ENCODE measurements around the gene SGCA. TPM values are rescaled to one million over a fixed set of nuclear protein-coding genes. Genes with fewer than 3 reads are reported as not detected.

SGCA gene
- total RNA-seq, 2 experiments from 2014 or later, result 0.34 TPM; not detected in 1

DNA sequence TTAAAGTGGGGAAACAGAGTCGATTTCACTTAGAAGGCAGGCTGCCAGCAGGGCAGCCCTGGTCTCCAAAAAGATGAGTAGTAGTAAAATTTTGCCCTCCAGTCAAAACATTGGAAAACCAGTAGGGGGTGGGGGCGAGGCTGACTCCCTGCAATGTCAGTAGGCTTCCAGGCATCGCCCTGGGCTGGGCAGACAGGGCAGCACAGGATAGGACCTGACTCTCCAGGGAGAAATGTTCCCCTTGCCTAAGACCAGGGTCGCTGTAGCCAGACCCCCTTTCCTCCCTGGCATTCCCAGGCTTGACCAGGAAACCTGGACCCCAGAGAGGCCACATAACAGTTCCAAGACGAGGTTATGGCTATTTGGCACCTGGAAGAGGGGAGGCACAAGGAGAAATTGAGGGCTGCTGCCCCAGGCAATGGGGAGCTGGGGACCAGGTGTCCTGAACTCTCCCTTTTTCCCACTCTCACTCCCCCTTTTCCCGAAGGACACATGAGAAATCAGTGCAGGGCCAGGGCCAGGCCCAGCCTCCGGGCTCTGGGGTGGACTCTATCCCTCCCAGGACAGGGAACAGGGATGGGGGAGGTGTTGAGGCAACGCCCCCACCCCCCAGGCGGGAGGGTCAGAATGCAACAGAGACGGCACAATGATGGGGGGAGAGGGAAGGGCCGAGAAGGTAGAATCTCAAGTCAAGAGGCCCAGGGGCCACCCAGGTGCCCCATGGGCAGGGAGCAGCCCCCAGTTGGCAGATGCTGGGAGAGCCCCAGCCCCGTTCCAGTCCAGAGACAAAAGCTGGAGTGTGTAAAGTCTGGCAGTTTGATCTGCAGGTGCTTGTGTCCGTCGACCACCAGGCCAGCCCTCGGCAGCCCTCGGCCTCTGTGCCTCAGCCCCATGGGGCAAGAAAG lies 31.3 kb upstream of the SGCA start:
- POLR2A ChIA-PET, result no interaction called here
- no peaks in the 10 kb centered on the region for H3K9me3 Mint-ChIP-seq
- peaks cover 9% of the 10 kb centered on the region for H3K27me3 Mint-ChIP-seq
- H3K4me3 Mint-ChIP-seq, result no peak overlapping the region
- no peak overlapping the region for H3K27ac Mint-ChIP-seq
- peaks cover 16% of the 10 kb centered on the region for H3K4me1 Mint-ChIP-seq (ENCODE audit: low read depth)
- TF ChIP-seq, protein P1, sequence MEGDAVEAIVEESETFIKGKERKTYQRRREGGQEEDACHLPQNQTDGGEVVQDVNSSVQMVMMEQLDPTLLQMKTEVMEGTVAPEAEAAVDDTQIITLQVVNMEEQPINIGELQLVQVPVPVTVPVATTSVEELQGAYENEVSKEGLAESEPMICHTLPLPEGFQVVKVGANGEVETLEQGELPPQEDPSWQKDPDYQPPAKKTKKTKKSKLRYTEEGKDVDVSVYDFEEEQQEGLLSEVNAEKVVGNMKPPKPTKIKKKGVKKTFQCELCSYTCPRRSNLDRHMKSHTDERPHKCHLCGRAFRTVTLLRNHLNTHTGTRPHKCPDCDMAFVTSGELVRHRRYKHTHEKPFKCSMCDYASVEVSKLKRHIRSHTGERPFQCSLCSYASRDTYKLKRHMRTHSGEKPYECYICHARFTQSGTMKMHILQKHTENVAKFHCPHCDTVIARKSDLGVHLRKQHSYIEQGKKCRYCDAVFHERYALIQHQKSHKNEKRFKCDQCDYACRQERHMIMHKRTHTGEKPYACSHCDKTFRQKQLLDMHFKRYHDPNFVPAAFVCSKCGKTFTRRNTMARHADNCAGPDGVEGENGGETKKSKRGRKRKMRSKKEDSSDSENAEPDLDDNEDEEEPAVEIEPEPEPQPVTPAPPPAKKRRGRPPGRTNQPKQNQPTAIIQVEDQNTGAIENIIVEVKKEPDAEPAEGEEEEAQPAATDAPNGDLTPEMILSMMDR (IDR thresholded peaks at IDR 0.05), result no peak
- intact Hi-C loops (cut with micrococcal nuclease), result no loop called here
- peaks cover 37% of the 10 kb centered on the region for H3K36me3 Mint-ChIP-seq (ENCODE audit: low read depth)
- CTCF ChIA-PET, result interaction anchor here (1.0 kb wide), 1 partner anchor 40 kb away, joined by 3 read pairs; no protein-coding TSS in a partner anchor
- ATAC-seq (no peak), DNase-seq (no peak)

DNA sequence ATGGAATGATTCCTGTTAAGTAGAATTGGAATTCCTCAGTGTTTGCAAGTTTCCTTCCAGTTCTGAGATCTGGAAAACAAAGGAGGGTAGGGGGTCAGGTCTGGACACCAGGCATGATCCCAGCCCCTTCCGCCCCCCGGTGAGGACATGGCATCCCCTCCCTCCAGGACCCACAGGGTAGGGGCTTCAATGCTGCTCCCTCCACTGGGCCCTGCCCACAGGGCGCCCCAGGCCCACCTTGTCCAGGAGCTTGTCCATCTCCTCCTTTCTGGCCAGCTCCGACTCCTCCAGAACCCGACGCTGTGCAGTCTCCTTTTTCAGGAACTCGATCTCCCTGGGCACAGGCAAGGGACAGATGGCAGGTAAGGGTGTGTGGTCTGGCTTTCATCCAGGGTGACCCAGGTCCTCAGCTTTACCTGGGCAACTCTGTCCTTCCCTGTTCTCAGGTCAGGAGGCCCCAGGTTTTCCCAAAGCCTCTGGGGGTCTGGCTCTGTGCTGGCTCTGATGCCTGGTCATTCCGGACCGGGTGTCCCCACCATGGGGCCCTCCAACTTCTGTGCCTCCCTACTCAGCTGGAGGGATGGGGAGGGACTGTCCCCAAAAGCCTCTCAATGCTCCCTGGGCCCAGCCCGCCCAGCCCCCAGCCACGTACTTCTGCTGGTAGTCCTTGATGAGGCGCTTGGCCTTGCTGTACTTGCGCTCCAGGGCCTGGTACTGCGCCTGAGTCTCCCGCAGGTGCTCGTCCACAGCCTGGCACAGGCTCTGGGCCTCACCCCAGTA lies 30.3 kb upstream of the SGCA start:
- Mint-ChIP-seq H3K36me3 (ENCODE audit: low read depth) (peaks cover 47% of the 10 kb centered on the region), H3K4me3 (no peak overlapping the region), H3K9me3 (no peaks in the 10 kb centered on the region), H3K27ac (no peak overlapping the region), H3K4me1 (ENCODE audit: low read depth) (peaks cover 22% of the 10 kb centered on the region), H3K27me3 (peaks cover 4% of the 10 kb centered on the region)
- no peak for ATAC-seq
- intact Hi-C loops (cut with micrococcal nuclease), result no loop called here
- TF ChIP-seq, protein P1 (IDR thresholded peaks at IDR 0.05), result no peak
- CTCF ChIA-PET, result interaction anchor here (0.8 to 1.9 kb wide), 7 partner anchors 10 to 79 kb away, joined by 3 to 6 read pairs (median 3); partner anchors contain the start of gene ITGA3
- no peak for DNase-seq
- POLR2A ChIA-PET, result interaction anchor here (1.4 kb wide), 1 partner anchor 17 kb away, joined by 3 read pairs; no protein-coding TSS in a partner anchor

DNA sequence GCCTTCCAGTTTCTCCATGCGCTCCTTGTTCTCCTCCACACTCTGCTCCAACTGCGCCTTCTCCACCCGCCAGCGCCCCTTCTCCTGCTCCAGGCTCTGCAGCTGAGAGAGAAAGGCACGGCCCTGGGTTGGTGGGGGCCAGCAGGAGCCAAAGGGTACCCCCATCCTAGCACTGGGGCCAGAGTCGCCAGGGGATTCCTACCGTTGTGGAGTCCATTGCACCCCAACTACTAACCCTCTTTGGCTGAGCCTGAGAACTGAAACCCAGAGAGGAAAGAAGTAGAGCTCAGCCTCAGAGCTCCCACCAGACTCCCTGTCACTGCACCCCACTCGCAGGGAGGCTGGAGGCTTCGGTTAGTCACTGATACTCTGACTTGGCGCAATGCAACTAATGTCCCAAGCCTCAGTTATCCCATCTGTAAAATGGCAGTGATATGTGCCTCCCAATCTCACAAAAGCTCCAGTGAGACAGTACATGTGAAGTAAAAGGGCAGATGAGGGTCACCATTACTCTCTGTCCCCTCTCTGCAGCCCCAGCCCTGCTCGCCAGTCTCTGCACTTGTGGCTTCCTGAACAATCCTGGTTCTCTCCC lies 29.6 kb upstream of the SGCA start:
- Mint-ChIP-seq H3K27me3 (no peaks in the 10 kb centered on the region), H3K4me3 (no peak overlapping the region), H3K4me1 (ENCODE audit: low read depth) (peaks cover 22% of the 10 kb centered on the region), H3K36me3 (ENCODE audit: low read depth) (peaks cover 51% of the 10 kb centered on the region), H3K27ac (no peak overlapping the region), H3K9me3 (no peaks in the 10 kb centered on the region)
- TF ChIP-seq, protein P1 (IDR thresholded peaks at IDR 0.05), result no peak
- ATAC-seq, result no peak
- DNase-seq, result no peak
- ChIA-PET POLR2A (interaction anchor here (1.4 kb wide), 1 partner anchor 17 kb away, joined by 3 read pairs; no protein-coding TSS in a partner anchor), CTCF (interaction anchor here (0.8 to 1.9 kb wide), 8 partner anchors 9 to 80 kb away, joined by 3 to 6 read pairs (median 4); partner anchors contain the start of gene ITGA3)
- intact Hi-C loops (cut with micrococcal nuclease), result no loop called here

DNA sequence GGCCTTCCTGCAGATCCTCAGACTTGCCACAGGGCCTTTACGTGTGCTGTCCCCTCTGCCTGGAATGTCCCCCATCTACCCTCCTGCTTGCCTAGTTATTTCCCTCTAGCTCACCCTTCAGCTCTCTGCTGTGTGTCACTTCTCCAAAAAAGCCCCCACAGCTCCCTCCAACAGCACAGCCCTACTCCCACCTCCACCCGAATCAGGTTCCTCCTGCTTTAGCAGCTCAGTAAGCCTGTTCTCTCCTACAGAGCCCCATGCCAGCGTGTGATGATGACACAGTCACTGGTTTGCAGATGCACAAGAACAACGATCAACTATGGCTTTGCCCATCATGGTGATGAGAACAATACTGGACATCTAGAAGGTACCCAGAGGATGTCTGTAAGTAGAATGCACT lies 28.8 kb upstream of the SGCA start:
- TF ChIP-seq, protein P1 (IDR thresholded peaks at IDR 0.05), result no peak
- Mint-ChIP-seq H3K27ac (no peak overlapping the region), H3K9me3 (no peaks in the 10 kb centered on the region), H3K4me3 (no peak overlapping the region), H3K4me1 (ENCODE audit: low read depth) (peaks cover 23% of the 10 kb centered on the region), H3K27me3 (no peaks in the 10 kb centered on the region), H3K36me3 (ENCODE audit: low read depth) (peaks cover 54% of the 10 kb centered on the region)
- intact Hi-C loops (cut with micrococcal nuclease), result no loop called here
- no peak for ATAC-seq
- ChIA-PET CTCF (interaction anchor here (1.2 to 1.9 kb wide), 6 partner anchors 9 to 81 kb away, joined by 3 to 6 read pairs (median 4); partner anchors contain the start of gene ITGA3), POLR2A (no interaction called here)
- DNase-seq, result no peak
